HepG2 (cell line): ENCODE data around the gene TCAF2. TPM values are rescaled to one million over a fixed set of nuclear protein-coding genes. Genes with fewer than 3 reads are reported as not detected.
A peak's percentile ranks its signal among the peaks of the same experiment; 100 is the strongest.
"Not testable (repeated sequence)": the region's sequence is repeated elsewhere in the genome, so short reads cannot be mapped to it uniquely, and the experiment has no call there.

Source experiments
- ATAC-seq: fragments of 200-7000 bp; cut with Tn5 transposase; 3 replicates; pipeline ENCODE4 v1.9.1; 2020; ENCODE audit warnings: mild to moderate bottlenecking, moderate library complexity
- BruUV-seq: library from RNA; stranded (reverse); fragments of 400-500 nt; replicated peaks from 2 replicates; lab custom pipeline; 2021; lab: Mats Ljungman, UMichigan
- CTCF ChIA-PET: fragments of 300-600 bp; formaldehyde crosslinking; extraction: SDS; loops from one replicate; lab custom pipeline; 2021; ENCODE audit warnings: low total read pairs, inconsistent platforms, low intra/inter-chr PET ratio; lab: Yijun Ruan, JAX
- POLR2A ChIA-PET: fragments of 350-600 bp; sonication (Branson Sonifier 250); formaldehyde crosslinking; loops from one replicate; lab custom pipeline; 2020; ENCODE audit warnings: antibody characterized with exemption, inconsistent platforms; lab: Yijun Ruan, JAX
- DNase-seq: peaks from one replicate; pipeline ENCODE4 v3.0.0-alpha.2; 2015; ENCODE audit warnings: low spot score
- FAIRE-seq: peaks from 3 replicates; lab custom pipeline; 2011; peaks lifted over from hg19 to GRCh38; lab: Jason Lieb, UNC
- H2AFZ ChIP-seq: one replicate; pipeline ENCODE4 v1.6.1; 2011; ENCODE audit warnings: low read length, inconsistent platforms
- H3K27ac ChIP-seq: fragments of 300-600 bp; 3 replicates; pipeline ENCODE4 v1.8.0; 2011; ENCODE audit warnings: mixed run types, mild to moderate bottlenecking, mixed read lengths, low read length, inconsistent platforms; ENCODE audit not compliant: insufficient read depth; ENCODE audit errors: extremely low read length
- H3K27me3 ChIP-seq, 2 experiments: fragments of 200-600 bp in 1 of 2; 2 replicates in 1 of 2; 3 replicates in 1 of 2; pipeline versions ENCODE4 v1.6.0 to v1.8.0; 2011; ENCODE audit warnings: low read length in 2 of 2, mild to moderate bottlenecking in 2 of 2, moderate library complexity in 2 of 2, inconsistent platforms in 1 of 2; ENCODE audit not compliant: insufficient read depth in 2 of 2, control insufficient read depth in 1 of 2
- H3K36me3 ChIP-seq, 2 experiments: fragments of 200-600 bp in 1 of 2; replicated peaks in 1 of 2; 2 replicates in 1 of 2; 3 replicates in 1 of 2; pipeline versions ENCODE4 v1.5.1 to v1.8.0; 2011; ENCODE audit warnings: low read length in 2 of 2, inconsistent platforms in 1 of 2; ENCODE audit not compliant: insufficient read depth in 2 of 2, control insufficient read depth in 1 of 2
- H3K4me1 ChIP-seq: 2 replicates; pipeline ENCODE4 v1.5.1; 2012; ENCODE audit warnings: low read length, inconsistent platforms; ENCODE audit not compliant: insufficient read depth
- H3K4me2 ChIP-seq: 2 replicates; pipeline ENCODE4 v1.6.0; 2011; ENCODE audit warnings: low read depth, low read length, inconsistent platforms
- H3K4me3 ChIP-seq, 3 experiments: fragments of 200-600 bp in 1 of 3; sonication (generic), shearing (Covaris generic) in 1 of 3; replicated peaks in 1 of 3; 2 replicates each; pipeline ENCODE4 v1.5.1; 2011 to 2016; ENCODE audit warnings: low read length in 3 of 3, inconsistent platforms in 2 of 3, low read depth in 2 of 3, mild to moderate bottlenecking in 2 of 3, control low read depth in 1 of 3, mixed read lengths in 1 of 3; ENCODE audit not compliant: insufficient read depth in 1 of 3
- H3K79me2 ChIP-seq: one replicate; pipeline ENCODE4 v1.6.1; 2011; ENCODE audit warnings: low read length, inconsistent platforms; ENCODE audit not compliant: insufficient read depth
- H3K9ac ChIP-seq: 2 replicates; pipeline ENCODE4 v1.6.0; 2011; ENCODE audit warnings: mild to moderate bottlenecking, low read depth, low read length, inconsistent platforms; ENCODE audit not compliant: insufficient read depth
- H3K9me3 ChIP-seq: 2 replicates; pipeline ENCODE4 v1.5.1; 2012; ENCODE audit warnings: mild to moderate bottlenecking, low read length
- H4K20me1 ChIP-seq: 2 replicates; pipeline ENCODE4 v1.6.0; 2011; ENCODE audit warnings: inconsistent platforms, mild to moderate bottlenecking, low read length, moderate library complexity; ENCODE audit not compliant: insufficient read depth
- WGBS: methylation state at CpG from one replicate; pipeline ENCODE4 v1.1.6; 2017; ENCODE audit warnings: low lambda C conversion rate; 5-methylcytosine and 5-hydroxymethylcytosine counted together
- in situ Hi-C: cut with HindIII; loops from 2 replicates; pipeline ENCODE4 v1.10.0; 2017; ENCODE audit warnings: low pct_unique_long_range_greater_than_20kb; ENCODE audit not compliant: extremely low pct_ligation_motif_present
- intact Hi-C: fragments of 100-400 bp; cut with micrococcal nuclease; formaldehyde crosslinking; loops from one replicate; pipeline ENCODE4 v1.10.0; 2022; ENCODE audit not compliant: unreplicated experiment
- polyA plus RNA-seq, 8 experiments: library from polyadenylated mRNA; depleted of rRNA in 3 of 8; stranded (reverse) in 7 of 8; unstranded in 1 of 8; fragments of >200 nt; fragmentation: Illumina TruSeq in 4 of 8; extraction: Trizol in 4 of 8; gene quantifications; 2 replicates each; pipeline versions ENCODE4 v1.2.1 to v1.2.3, GENCODE V29; 2011 to 2016; ENCODE audit warnings: low read depth in 4 of 8, missing spikeins in 1 of 8, mixed read lengths in 1 of 8; ENCODE audit not compliant: insufficient read depth in 1 of 8
- total RNA-seq, 5 experiments: library from RNA; depleted of rRNA; stranded (reverse); fragments of >200 nt; fragmentation: Illumina TruSeq; extraction: Trizol; gene quantifications; 2 replicates each; pipeline ENCODE4 v1.2.3, GENCODE V29; 2016; ENCODE audit warnings: low read depth in 1 of 5

Gene TCAF2
- total and polyA plus RNA-seq, 2 of the 13 experiments (the other 11 are each of a cell fraction or from before 2014, with no cell fraction given), result 0.04 to 2.8 TPM

DNA sequence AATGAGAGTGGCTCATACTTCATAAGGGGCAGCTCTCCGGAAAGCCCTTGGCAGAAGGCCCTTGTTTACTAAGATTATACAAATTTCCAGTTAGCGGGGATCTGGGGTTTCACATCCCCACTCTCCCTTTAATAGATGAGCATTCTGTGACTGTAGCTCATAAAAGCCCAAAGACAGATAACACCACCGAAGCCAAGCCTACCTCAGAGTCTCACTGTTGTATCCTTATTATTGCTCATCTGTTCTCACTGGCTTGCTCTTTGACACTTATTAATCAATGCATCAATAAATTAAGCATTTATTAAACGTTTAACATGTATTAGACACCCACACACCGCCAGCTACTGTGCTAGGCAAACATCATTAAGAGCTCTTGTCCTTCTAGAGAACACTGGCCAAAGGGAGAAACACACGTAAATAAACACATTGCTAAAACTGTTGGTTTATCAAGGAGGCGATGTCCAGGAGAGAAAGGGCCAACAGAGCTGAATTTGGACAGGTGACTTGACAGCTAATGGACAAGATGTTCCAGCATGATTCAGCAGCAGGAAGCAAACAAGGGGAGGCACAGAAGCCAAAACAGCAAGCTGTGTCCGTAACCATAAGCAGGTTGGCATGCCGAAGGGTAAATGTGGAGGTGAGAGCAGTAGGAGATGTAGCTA lies 19.9 kb downstream of the TCAF2 start:
- H3K27ac ChIP-seq, H3K9me3 ChIP-seq, FAIRE-seq, H3K4me3 ChIP-seq, ATAC-seq, H3K27me3 ChIP-seq, H3K4me2 ChIP-seq, H3K4me1 ChIP-seq, DNase-seq, H3K36me3 ChIP-seq, in situ Hi-C loops, POLR2A ChIA-PET, BruUV-seq, H2AFZ ChIP-seq, H3K79me2 ChIP-seq, intact Hi-C loops, CTCF ChIA-PET, H4K20me1 ChIP-seq, H3K9ac ChIP-seq: not testable (repeated sequence)
- 0% methylated on average over 1 of the region's 9 CpGs for WGBS

DNA sequence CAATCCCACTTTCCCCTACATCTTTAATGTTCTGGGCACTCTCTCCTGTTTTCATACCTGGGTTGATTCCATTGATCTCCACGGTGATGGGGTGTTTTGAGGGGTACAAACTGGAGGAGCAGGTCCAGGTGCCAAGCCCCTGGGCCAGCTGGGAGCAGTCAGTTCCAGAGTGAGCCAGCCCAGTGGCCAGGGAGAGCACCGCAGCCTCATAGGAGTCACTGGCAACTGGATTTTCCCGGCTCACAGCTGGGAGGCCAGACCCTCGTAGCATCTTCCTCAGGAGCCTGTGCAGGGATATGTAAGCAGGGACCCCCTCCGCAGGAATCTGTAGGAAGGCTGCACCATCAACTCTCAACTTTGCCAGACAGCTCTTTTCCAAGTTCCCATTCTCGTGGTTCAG lies 25.8 kb downstream of the TCAF2 start:
- ATAC-seq, result peak; percentile 79
- CTCF ChIA-PET, H3K9ac ChIP-seq, intact Hi-C loops, H2AFZ ChIP-seq, H3K4me1 ChIP-seq, in situ Hi-C loops, H3K4me3 ChIP-seq, H3K4me2 ChIP-seq, H4K20me1 ChIP-seq, H3K27ac ChIP-seq, H3K9me3 ChIP-seq, BruUV-seq, POLR2A ChIA-PET, H3K27me3 ChIP-seq, DNase-seq, FAIRE-seq, H3K79me2 ChIP-seq, H3K36me3 ChIP-seq: not testable (repeated sequence)
- WGBS, result no CpG with 5 or more reads among the region's 6 CpGs

DNA sequence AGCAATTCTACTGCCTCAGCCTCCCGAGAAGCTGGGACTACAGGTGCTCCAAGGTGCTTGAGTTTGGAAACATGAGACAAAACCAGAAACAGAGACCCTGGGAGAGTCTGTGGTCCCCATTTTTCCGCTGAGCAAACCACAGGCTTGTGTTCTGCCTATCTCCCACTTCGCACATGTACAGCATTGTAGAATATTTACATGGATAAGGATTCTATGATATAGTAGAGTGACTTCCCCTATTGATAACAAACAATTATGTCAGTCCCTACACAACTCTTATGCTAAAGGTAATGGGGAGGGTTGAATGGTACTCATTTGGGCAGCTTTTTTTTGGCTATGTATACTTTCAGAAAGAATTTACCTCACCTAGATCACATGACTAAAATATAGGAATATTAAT lies 29.1 kb downstream of the TCAF2 start:
- CTCF ChIA-PET, in situ Hi-C loops, H2AFZ ChIP-seq, POLR2A ChIA-PET, DNase-seq, H3K4me1 ChIP-seq, BruUV-seq, H3K27ac ChIP-seq, H4K20me1 ChIP-seq, H3K36me3 ChIP-seq, FAIRE-seq, H3K4me3 ChIP-seq, ATAC-seq, H3K9me3 ChIP-seq, intact Hi-C loops, H3K4me2 ChIP-seq, H3K79me2 ChIP-seq, H3K27me3 ChIP-seq, H3K9ac ChIP-seq: not testable (repeated sequence)
- no CpG with 5 or more reads among the region's 3 CpGs for WGBS

DNA sequence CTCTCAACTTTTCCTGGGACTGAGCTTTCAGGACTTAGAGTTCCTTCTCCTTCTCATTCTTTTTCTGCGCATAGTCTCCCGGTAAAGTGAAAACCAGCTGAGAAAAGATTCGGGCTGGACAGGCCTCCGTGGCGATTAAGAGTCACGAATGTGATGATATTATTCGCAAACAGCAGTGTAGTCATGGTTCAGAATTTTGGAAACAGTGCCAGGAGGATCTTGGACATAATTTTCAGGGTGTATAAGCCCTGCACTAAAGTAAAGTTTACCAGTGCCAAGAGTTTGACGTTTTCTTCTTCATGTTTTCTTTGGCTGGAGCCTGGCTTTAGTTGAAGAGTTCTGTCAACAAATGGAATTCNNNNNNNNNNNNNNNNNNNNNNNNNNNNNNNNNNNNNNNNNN lies 29.7 kb downstream of the TCAF2 start:
- H2AFZ ChIP-seq, H3K9me3 ChIP-seq, intact Hi-C loops, H3K27me3 ChIP-seq, H3K79me2 ChIP-seq, DNase-seq, CTCF ChIA-PET, FAIRE-seq, H3K36me3 ChIP-seq, H3K9ac ChIP-seq, BruUV-seq, in situ Hi-C loops, H3K4me1 ChIP-seq, H3K4me2 ChIP-seq, H3K4me3 ChIP-seq, POLR2A ChIA-PET, H3K27ac ChIP-seq, H4K20me1 ChIP-seq, ATAC-seq: not testable (repeated sequence)
- no CpG with 5 or more reads among the region's 8 CpGs for WGBS
